Sigmoid colon (tissue), 7 donors: Measurements from ENCODE around the gene FSTL3. TPM values are rescaled to one million over a fixed set of nuclear protein-coding genes. Genes with fewer than 3 reads are reported as not detected.

Source experiments
- DNase-seq: peaks from one replicate; pipeline ENCODE4 v3.0.0-alpha.2; 2019
- H3K27ac ChIP-seq, 4 donors: fragments of 200-600 bp; sonication (generic); one replicate each; pipeline ENCODE4 v1.5.1; 2016 to 2019; ENCODE audit warnings: mild to moderate bottlenecking in 1 of 4
- H3K27me3 ChIP-seq, 3 donors: fragments of 200-600 bp; sonication (generic); one replicate each; pipeline ENCODE4 v1.5.1; 2019; ENCODE audit warnings: mild to moderate bottlenecking in 1 of 3
- H3K36me3 ChIP-seq, 4 donors: fragments of 200-600 bp; sonication (generic); one replicate each; pipeline ENCODE4 v1.5.1; 2016 to 2019
- H3K4me1 ChIP-seq, 4 donors: fragments of 200-600 bp; sonication (generic); one replicate each; pipeline ENCODE4 v1.5.1; 2017 to 2019
- H3K4me3 ChIP-seq, 4 donors: fragments of 200-600 bp; sonication (generic); one replicate each; pipeline ENCODE4 v1.5.1; 2017 to 2019; ENCODE audit warnings: mild to moderate bottlenecking in 2 of 4, moderate library complexity in 1 of 4
- H3K9me3 ChIP-seq, 4 donors: fragments of 200-600 bp in 3 of 4; sonication (generic) in 3 of 4; one replicate each; pipeline versions ENCODE4 v1.5.1 to v1.6.1; 2013 to 2019
- EP300 ChIP-seq, 4 donors: sonication (generic); formaldehyde crosslinking; IDR thresholded peaks; one replicate each; pipeline ENCODE4 v1.6.1; 2017; ENCODE audit warnings: antibody characterized with exemption in 4 of 4
- POLR2A ChIP-seq, 2 donors: fragments of 450-650 bp; IDR thresholded peaks; one replicate each; pipeline ENCODE4 v1.6.1; 2016; ENCODE audit warnings: antibody characterized with exemption in 2 of 2, mild to moderate bottlenecking in 2 of 2, moderate library complexity in 2 of 2
- POLR2AphosphoS5 ChIP-seq, 4 donors: sonication (generic); formaldehyde crosslinking; IDR thresholded peaks; one replicate each; pipeline ENCODE4 v1.6.1; 2017; ENCODE audit warnings: antibody characterized with exemption in 4 of 4
- WGBS, 2 donors: extraction: QIAGEN DNeasy Blood & Tissue Kit; methylation state at CpG; one replicate each; pipeline ENCODE4 v1.1.7; 2013; 5-methylcytosine and 5-hydroxymethylcytosine counted together
- intact Hi-C: fragments of 100-400 bp; cut with DNase I; formaldehyde crosslinking; loops from one replicate; pipeline ENCODE4 v1.15.1; 2023
- polyA plus RNA-seq, 3 donors: library from polyadenylated mRNA; stranded (reverse); fragments of 200-250 nt; gene quantifications; one replicate each; pipeline ENCODE4 v1.2.3, GENCODE V29; 2013
- total RNA-seq, 4 donors: library from RNA; depleted of rRNA; stranded (reverse); fragments of >200 nt; gene quantifications; one replicate each; pipeline ENCODE4 v1.1.0, GENCODE V29; 2016
- TF ChIP-seq, protein P1 (sequence below), 4 experiments: fragments of 450-650 bp in 3 of 4; fragments of 200-600 bp in 1 of 4; IDR thresholded peaks; one replicate each; pipeline ENCODE4 v1.5.1; 2016 to 2019; ENCODE audit warnings: antibody characterized with exemption in 4 of 4, mild to moderate bottlenecking in 3 of 4, moderate library complexity in 2 of 4
- donor health status: healthy with polysubstance abuse.
- donor health status: Bipolar disorder and iron deficiency.
- donor health status: healthy.

Gene FSTL3
- total and polyA plus RNA-seq, 7 donors, result 1.6 to 118 (median 35.7) TPM

DNA sequence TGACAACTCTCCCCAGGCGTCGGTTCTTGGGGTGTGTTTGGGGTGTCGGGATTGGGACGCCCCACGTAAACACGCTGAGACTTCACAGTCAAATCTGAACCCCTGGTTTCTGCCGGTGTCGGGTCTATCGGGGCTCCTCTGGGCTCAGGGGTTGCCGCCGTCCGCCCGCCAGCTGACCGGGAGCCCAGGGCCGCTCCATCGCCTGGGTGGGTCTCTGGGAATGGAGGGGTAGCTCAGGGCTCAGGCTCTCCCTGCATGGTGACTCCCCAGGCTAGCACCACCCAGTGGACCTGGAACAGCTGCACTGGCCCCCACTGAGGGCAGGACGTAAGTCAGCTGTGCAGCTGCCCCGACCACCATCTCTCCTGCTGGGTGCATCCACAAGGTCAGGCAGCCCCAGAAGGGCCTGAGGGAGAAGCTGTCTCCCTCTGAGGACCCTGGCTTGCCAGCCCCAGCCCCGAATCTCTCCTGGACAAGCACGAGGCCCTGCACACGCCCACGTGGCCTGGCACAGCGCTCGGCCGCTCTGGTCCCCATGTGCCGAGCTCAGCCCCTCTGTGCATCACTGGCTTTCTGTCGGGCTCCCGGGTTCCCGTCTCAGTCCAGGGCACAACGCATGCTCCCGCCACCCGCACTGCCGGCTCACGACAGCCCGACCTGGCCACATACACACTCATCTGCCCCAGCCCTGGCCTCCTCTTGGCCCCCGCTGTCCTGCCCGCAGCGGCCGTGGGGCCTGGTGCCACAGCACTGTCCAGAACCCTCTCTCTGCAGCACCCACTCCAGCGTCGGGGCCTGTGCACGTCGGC lies 19.2 kb upstream of the FSTL3 start:
- Histone ChIP-seq H3K27ac (no peak overlapping the region), H3K4me1 (peaks cover 0 to 54% (median 51%) of the 10 kb centered on the region in 4 donors), H3K4me3 (no peak overlapping the region), H3K36me3 (peaks cover 0 to 22% (median 5%) of the 10 kb centered on the region in 4 donors), H3K27me3 (no peaks in the 10 kb centered on the region), H3K9me3 (no peaks in the 10 kb centered on the region)
- no peak for DNase-seq
- intact Hi-C loops, result no loop called here
- TF ChIP-seq, protein P1, sequence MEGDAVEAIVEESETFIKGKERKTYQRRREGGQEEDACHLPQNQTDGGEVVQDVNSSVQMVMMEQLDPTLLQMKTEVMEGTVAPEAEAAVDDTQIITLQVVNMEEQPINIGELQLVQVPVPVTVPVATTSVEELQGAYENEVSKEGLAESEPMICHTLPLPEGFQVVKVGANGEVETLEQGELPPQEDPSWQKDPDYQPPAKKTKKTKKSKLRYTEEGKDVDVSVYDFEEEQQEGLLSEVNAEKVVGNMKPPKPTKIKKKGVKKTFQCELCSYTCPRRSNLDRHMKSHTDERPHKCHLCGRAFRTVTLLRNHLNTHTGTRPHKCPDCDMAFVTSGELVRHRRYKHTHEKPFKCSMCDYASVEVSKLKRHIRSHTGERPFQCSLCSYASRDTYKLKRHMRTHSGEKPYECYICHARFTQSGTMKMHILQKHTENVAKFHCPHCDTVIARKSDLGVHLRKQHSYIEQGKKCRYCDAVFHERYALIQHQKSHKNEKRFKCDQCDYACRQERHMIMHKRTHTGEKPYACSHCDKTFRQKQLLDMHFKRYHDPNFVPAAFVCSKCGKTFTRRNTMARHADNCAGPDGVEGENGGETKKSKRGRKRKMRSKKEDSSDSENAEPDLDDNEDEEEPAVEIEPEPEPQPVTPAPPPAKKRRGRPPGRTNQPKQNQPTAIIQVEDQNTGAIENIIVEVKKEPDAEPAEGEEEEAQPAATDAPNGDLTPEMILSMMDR (IDR thresholded peaks at IDR 0.05), result no peak
- TF ChIP-seq POLR2AphosphoS5 (IDR thresholded peaks at IDR 0.05), result no peak
- TF ChIP-seq POLR2A (IDR thresholded peaks at IDR 0.05), result no peak
- TF ChIP-seq EP300 (IDR thresholded peaks at IDR 0.05), result no peak
- WGBS, 2 donors, result 83 to 90% methylated on average over 43 of the region's 43 CpGs

DNA sequence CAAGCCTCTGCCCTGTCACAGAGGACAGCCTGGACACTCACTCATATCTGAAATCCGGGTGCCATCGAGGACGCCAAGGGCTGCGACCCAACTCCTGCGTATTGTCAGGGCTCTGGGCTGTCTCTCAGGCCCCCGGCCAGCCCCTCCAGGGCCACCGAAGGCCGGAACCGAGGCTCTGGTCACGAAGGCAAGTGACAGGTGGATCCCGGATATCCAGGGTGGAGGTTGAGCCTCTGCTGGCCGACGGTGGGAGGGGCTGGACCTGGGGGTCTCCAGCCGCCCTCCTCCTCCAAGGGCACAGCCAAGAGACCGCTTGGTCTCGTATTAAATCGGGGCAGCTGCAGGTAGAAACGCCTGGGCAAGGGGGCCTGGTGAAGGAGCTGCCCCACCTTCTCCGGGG lies 18.6 kb upstream of the FSTL3 start:
- Histone ChIP-seq H3K36me3 (peaks cover 0 to 16% (median 5%) of the 10 kb centered on the region in 4 donors), H3K9me3 (no peaks in the 10 kb centered on the region), H3K4me1 (peaks cover 0 to 61% (median 53%) of the 10 kb centered on the region in 4 donors), H3K4me3 (no peak overlapping the region), H3K27me3 (no peaks in the 10 kb centered on the region), H3K27ac (no peak overlapping the region)
- 82 to 91% methylated on average over 19 of the region's 19 CpGs for WGBS, 2 donors
- intact Hi-C loops, result no loop called here
- TF ChIP-seq, protein P1 (IDR thresholded peaks at IDR 0.05), result no peak
- no peak for TF ChIP-seq EP300 (IDR thresholded peaks at IDR 0.05)
- no peak for TF ChIP-seq POLR2A (IDR thresholded peaks at IDR 0.05)
- no peak for TF ChIP-seq POLR2AphosphoS5 (IDR thresholded peaks at IDR 0.05)
- DNase-seq, result no peak

DNA sequence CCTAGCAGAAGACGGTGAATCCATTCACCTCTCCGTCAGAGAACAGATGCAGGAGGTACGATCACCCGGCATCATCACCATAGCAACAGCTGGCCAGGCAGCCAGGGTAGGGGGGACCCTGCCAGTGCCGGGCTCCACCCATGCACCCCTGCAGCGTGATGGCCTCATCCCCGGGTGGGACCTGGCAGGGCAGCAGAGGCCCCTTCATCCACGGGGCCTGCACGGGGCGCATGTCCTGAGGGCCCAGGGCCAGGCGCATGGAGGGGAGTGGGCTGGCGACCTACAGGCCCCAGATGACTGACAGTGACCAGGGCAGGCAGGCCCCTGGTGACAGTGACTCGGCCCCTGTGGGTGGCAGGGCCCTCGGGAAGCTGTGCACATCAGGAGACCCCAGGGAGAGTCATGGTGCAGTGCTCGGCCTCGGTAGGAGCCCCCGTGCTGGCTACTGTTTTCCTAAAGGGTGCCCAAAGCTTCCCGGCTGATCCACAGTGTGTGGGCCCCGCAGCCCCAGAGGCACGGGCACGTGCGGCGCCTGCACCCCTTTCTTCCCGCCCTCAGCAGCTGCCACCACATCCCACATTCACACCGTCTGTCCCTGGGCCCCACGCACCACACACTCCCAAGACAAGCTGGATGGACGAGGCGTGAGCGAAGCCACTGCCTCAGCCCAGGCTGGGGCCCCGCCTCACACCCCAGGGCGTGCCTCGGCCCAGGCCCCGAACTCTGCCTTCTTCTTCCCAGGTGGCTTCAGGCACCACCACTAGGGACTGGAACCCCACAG lies 17.9 kb upstream of the FSTL3 start:
- TF ChIP-seq, protein P1 (IDR thresholded peaks at IDR 0.05), result no peak
- TF ChIP-seq POLR2AphosphoS5 (IDR thresholded peaks at IDR 0.05) (no peak), EP300 (IDR thresholded peaks at IDR 0.05) (no peak), POLR2A (IDR thresholded peaks at IDR 0.05) (no peak)
- Histone ChIP-seq H3K36me3 (peaks cover 0 to 9% (median 4%) of the 10 kb centered on the region in 4 donors), H3K27ac (no peak overlapping the region), H3K9me3 (no peaks in the 10 kb centered on the region), H3K27me3 (no peaks in the 10 kb centered on the region), H3K4me1 (peaks cover 0 to 61% (median 53%) of the 10 kb centered on the region in 4 donors), H3K4me3 (no peak overlapping the region)
- intact Hi-C loops, result no loop called here
- WGBS, 2 donors, result 69 to 82% methylated on average over 33 of the region's 33 CpGs
- no peak for DNase-seq

DNA sequence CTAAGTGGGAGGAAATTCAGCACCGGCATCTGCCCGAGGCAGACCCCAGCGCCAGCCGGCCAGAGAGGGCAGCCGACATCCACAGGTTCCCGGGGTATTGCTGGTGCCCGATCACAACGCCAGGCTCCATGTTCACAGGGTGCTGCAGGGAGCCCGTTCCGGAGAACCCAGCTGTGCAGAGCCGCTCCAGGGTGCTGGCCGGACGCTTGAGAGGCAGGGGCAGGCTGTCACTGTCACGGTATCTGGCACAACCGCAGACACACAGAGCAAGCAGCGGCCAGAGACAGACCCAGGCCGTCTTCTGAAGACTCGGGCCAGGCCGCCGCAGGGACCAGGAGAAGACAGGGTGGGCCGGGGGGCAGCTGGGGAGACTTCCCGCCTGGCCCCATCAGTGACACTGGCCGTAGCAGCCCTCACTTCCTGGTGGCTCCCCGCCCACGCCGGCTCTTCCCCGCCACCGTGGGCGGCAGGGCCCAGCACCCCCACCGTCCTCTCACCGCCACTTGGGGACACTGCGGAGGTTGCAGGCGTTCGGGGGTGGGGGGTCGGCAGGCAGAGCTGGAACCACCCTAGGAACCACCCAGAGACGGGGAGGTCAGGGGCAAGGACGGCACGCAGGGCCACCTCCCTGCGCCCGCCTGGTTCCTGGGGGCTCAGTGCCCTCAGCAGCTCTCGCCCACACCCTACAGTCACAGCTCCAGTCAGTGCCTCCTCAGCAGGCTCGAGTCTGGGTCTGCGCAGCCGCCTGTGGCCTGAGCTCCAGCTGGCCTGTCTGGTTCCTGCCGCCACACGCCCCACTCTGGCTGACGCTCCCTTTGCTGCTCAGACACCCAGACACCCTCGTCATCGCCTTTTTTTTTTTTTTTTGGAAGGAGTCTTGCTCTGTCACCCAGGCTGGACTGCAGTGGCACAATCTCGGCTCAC lies 17.0 kb upstream of the FSTL3 start:
- H3K4me3 ChIP-seq, result no peak overlapping the region
- intact Hi-C loops, result no loop called here
- no peaks in the 10 kb centered on the region for H3K27me3 ChIP-seq
- H3K36me3 ChIP-seq, result peaks cover 0 to 2% (median 0%) of the 10 kb centered on the region in 4 donors
- peaks cover 0 to 70% (median 62%) of the 10 kb centered on the region in 4 donors for H3K4me1 ChIP-seq
- TF ChIP-seq POLR2A (IDR thresholded peaks at IDR 0.05) (no peak), POLR2AphosphoS5 (IDR thresholded peaks at IDR 0.05) (no peak), EP300 (IDR thresholded peaks at IDR 0.05) (no peak)
- TF ChIP-seq, protein P1 (IDR thresholded peaks at IDR 0.05), result no peak
- peak; percentile 75 for DNase-seq
- WGBS, 2 donors, result 76 to 81% methylated on average over 50 of the region's 50 CpGs
- peak overlapping the region in 1 of 4 donors; percentile 17 for H3K27ac ChIP-seq
- H3K9me3 ChIP-seq, result no peaks in the 10 kb centered on the region
